GM23338 (cell line): ENCODE results near the gene ZSCAN18. TPM values are rescaled to one million over a fixed set of nuclear protein-coding genes. Genes with fewer than 3 reads are reported as not detected.

Experiments
- ATAC-seq: fragments of 200-7000 bp; cut with Tn5 transposase; 3 replicates; pipeline ENCODE4 v1.9.1; 2020
- DNase-seq: peaks from one replicate; pipeline ENCODE4 v3.0.0-alpha.2; 2015; ENCODE audit warnings: low spot score
- H2AFZ ChIP-seq: fragments of 200-600 bp; sonication (generic); 2 replicates; pipeline ENCODE4 v1.8.0; 2016; ENCODE audit warnings: antibody characterized with exemption, mild to moderate bottlenecking, moderate library complexity
- H3F3A ChIP-seq: fragments of 200-600 bp; sonication (generic); replicated peaks from 2 replicates; pipeline ENCODE4 v1.8.0; 2017; ENCODE audit warnings: antibody characterized with exemption, mixed run types, low read depth
- H3K27ac ChIP-seq: fragments of 200-600 bp; sonication (generic); 2 replicates; pipeline ENCODE4 v1.6.1; 2016; ENCODE audit warnings: low read depth
- H3K27me3 ChIP-seq: fragments of 200-600 bp; sonication (generic); 2 replicates; pipeline ENCODE4 v1.8.0; 2016; ENCODE audit warnings: mild to moderate bottlenecking, mixed run types, moderate library complexity; ENCODE audit not compliant: insufficient read depth
- H3K36me3 ChIP-seq: fragments of 200-600 bp; sonication (generic); 2 replicates; pipeline ENCODE4 v1.8.0; 2016; ENCODE audit warnings: mild to moderate bottlenecking; ENCODE audit not compliant: insufficient read depth
- H3K4me1 ChIP-seq: fragments of 200-600 bp; sonication (generic); 2 replicates; pipeline ENCODE4 v1.8.0; 2016; ENCODE audit warnings: mild to moderate bottlenecking, moderate library complexity; ENCODE audit not compliant: insufficient read depth
- H3K4me2 ChIP-seq: fragments of 200-600 bp; sonication (generic); 2 replicates; pipeline ENCODE4 v1.7.1; 2017; ENCODE audit warnings: mixed run types
- H3K4me3 ChIP-seq: fragments of 200-600 bp; sonication (generic); 2 replicates; pipeline ENCODE4 v1.6.1; 2016; ENCODE audit warnings: mixed run types
- H3K79me2 ChIP-seq: fragments of 200-600 bp; sonication (generic); replicated peaks from 2 replicates; pipeline ENCODE4 v1.8.0; 2017; ENCODE audit warnings: mild to moderate bottlenecking; ENCODE audit not compliant: insufficient read depth
- H3K9me2 ChIP-seq: fragments of 200-600 bp; sonication (generic); 2 replicates; pipeline ENCODE4 v1.8.0; 2017; ENCODE audit not compliant: insufficient read depth
- H4K20me1 ChIP-seq: fragments of 200-600 bp; sonication (generic); replicated peaks from 2 replicates; pipeline ENCODE4 v1.8.0; 2017; ENCODE audit warnings: mild to moderate bottlenecking; ENCODE audit not compliant: insufficient read depth
- H3K27ac Mint-ChIP-seq: 2 replicates; pipeline ENCODE4 v1.8.0; 2020; ENCODE audit warnings: inconsistent platforms, mild to moderate bottlenecking, moderate library complexity, mixed read lengths
- H3K27me3 Mint-ChIP-seq: 3 replicates; pipeline ENCODE4 v1.8.0; 2022; ENCODE audit warnings: low read depth, mild to moderate bottlenecking, moderate library complexity, mixed read lengths, inconsistent platforms; ENCODE audit not compliant: insufficient read depth, poor library complexity
- H3K36me3 Mint-ChIP-seq: 3 replicates; pipeline ENCODE4 v1.8.0; 2021; ENCODE audit warnings: low read depth, mild to moderate bottlenecking, inconsistent platforms, moderate library complexity, mixed read lengths
- H3K4me1 Mint-ChIP-seq: 3 replicates; pipeline ENCODE4 v1.8.0; 2020; ENCODE audit warnings: mild to moderate bottlenecking, inconsistent platforms, mixed read lengths
- H3K4me3 Mint-ChIP-seq: 3 replicates; pipeline ENCODE4 v1.8.0; 2021; ENCODE audit warnings: moderate library complexity, mild to moderate bottlenecking, inconsistent platforms, mixed read lengths
- H3K9me3 Mint-ChIP-seq: 3 replicates; pipeline ENCODE4 v1.8.0; 2020; ENCODE audit warnings: moderate library complexity, mild to moderate bottlenecking, inconsistent platforms, mixed read lengths
- CREB1 ChIP-seq: fragments of 250-450 bp; sonication (Bioruptor Pico); IDR thresholded peaks from 2 replicates; pipeline ENCODE4 v1.5.0; 2020; ENCODE audit warnings: low read depth, mild to moderate bottlenecking, moderate library complexity
- JUNB ChIP-seq: IDR thresholded peaks from one replicate; pipeline ENCODE4 v1.6.1; 2016; ENCODE audit warnings: antibody characterized with exemption; ENCODE audit not compliant: unreplicated experiment
- POLR2AphosphoS5 ChIP-seq: IDR thresholded peaks from 2 replicates; pipeline ENCODE4 v1.6.1; 2016; ENCODE audit warnings: antibody characterized with exemption, low read depth
- STAT1 ChIP-seq: IDR thresholded peaks from one replicate; pipeline ENCODE4 v1.6.1; 2016; ENCODE audit warnings: antibody characterized with exemption; ENCODE audit not compliant: unreplicated experiment
- ZNF114 ChIP-seq: fragments of 250-450 bp; sonication (Bioruptor Pico); IDR thresholded peaks from 2 replicates; pipeline ENCODE4 v1.5.0; 2020; ENCODE audit warnings: mild to moderate bottlenecking, moderate library complexity
- ZNF331 ChIP-seq: fragments of 250-450 bp; sonication (Bioruptor Pico); IDR thresholded peaks from 2 replicates; pipeline ENCODE4 v1.5.0; 2020; ENCODE audit warnings: low read depth, mild to moderate bottlenecking, moderate library complexity
- polyA plus RNA-seq: library from polyadenylated mRNA; unstranded; fragments of >200 nt; fragmentation: Nextera tagmentation; extraction: Ambion mirVana; gene quantifications from 2 replicates; pipeline ENCODE4 v1.2.1, GENCODE V29; 2016
- total RNA-seq: library from RNA; depleted of rRNA; stranded (reverse); fragments of >200 nt; shearing (Covaris generic); gene quantifications from 2 replicates; pipeline ENCODE4 v1.2.3, GENCODE V29; 2014
- TF ChIP-seq, protein P1 (sequence below): IDR thresholded peaks from 2 replicates; pipeline ENCODE4 v1.6.1; 2016; ENCODE audit warnings: antibody characterized with exemption
- TF ChIP-seq, protein P2 (sequence below): IDR thresholded peaks from one replicate; pipeline ENCODE4 v1.6.1; 2018; ENCODE audit warnings: antibody characterized with exemption; ENCODE audit not compliant: unreplicated experiment

The ZSCAN18 gene
- total and polyA plus RNA-seq, 2 experiments from 2014 or later = 25.1 to 75.0 TPM

DNA sequence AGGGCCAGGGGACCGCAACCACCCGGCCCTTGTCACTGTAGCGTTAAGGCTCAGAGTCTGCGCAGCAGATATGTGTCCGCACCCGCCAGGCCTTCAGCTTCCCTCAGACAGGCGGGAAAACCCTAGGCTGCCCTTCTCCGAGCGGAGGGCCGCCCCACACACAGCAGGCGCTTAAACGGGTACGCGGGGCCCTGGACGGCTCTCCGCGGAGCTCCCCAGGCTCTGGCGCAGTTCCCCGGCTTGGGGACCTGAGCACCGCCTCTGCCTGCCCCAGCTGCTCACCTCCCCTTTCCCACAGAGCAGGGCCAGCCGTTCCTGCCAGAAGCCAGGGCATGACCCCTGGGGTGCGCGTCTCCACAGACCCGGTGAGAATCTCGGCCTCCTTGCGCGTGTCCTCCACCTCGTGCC lies 38.4 kb downstream of the ZSCAN18 start:
- Histone ChIP-seq H3K27me3 (no peaks in the 10 kb centered on the region), H3K79me2 (no peaks in the 10 kb centered on the region), H3F3A (0 out of 2 replicates have a peak, but pooled peaks cover 4% of the 10 kb centered on the region), H3K9me2 (0 out of 2 replicates have a peak, but pooled peaks cover 6% of the 10 kb centered on the region), H2AFZ (peak overlapping the region; percentile 76; the same call in 1 of the 2 replicates), H3K4me3 (peak overlapping the region; percentile 66), H3K27ac (peak overlapping the region; percentile 69; the same call in 1 of the 2 replicates), H3K4me2 (peak overlapping the region; percentile 81), H4K20me1 (no peaks in the 10 kb centered on the region), H3K36me3 (peaks cover 2% of the 10 kb centered on the region; the same call in 1 of the 2 replicates), H3K4me1 (peaks cover 12% of the 10 kb centered on the region)
- no peak overlapping the region for H3K27ac Mint-ChIP-seq
- peaks cover 17% of the 10 kb centered on the region for H3K27me3 Mint-ChIP-seq
- H3K4me3 Mint-ChIP-seq = peak overlapping the region; percentile 79; the same call in 2 of the 3 replicates
- peaks cover 8% of the 10 kb centered on the region for H3K4me1 Mint-ChIP-seq
- ATAC-seq (peak; percentile 41), DNase-seq (peak; percentile 68)
- peaks cover 62% of the 10 kb centered on the region for H3K36me3 Mint-ChIP-seq
- peaks cover 80% of the 10 kb centered on the region for H3K9me3 Mint-ChIP-seq
- TF ChIP-seq ZNF331 (CRISPR knock-in tag) = no peak
- TF ChIP-seq STAT1 = no peak

DNA sequence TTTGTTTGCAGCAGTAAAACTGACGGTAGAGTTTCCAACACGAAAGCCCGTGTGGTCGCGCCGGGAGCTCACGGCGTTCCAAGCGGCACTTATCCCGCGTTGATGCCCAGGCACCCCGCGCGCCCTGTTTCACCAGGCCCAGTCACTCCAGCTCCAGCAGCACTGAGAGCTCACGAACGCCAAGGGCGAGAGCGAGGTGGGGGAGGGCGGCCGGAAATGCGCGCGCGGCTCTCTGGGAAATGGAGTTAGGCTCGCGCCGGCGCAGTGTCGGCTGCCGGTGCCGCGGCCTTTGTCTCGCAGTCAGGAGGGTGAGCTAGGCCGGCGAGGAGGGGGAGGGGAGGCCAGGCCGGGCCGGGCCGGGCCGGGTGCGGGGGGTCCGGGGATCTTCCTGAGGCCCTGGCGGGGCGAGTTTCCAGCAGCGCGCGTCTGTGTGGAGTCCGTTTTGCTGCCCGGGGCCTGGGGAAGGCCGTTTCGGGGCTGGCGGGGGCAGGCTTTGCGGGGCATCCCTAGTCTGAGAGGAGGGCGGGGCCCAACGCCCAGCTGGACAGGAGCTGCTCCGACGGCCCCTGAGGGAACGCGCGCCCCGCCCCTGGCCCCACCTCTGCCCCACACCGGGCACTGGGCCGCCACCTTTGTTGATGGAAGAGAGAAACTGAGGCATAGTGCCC lies 38.9 kb downstream of the ZSCAN18 start, which contains the start of gene ZNF135:
TSS of gene ZNF135 (plus strand) at position 280 of the 668 bp plus-strand sequence. CDS start 721 bp downstream, outside the sequence.
- peaks cover 61% of the 10 kb centered on the region for H3K36me3 Mint-ChIP-seq
- ATAC-seq = peak; percentile 85

More for the DNA sequence above, 38.9 kb downstream of the ZSCAN18 start, which contains the start of gene ZNF135:
- no peaks in the 10 kb centered on the region for H3K79me2 ChIP-seq
- peak; percentile 94 for DNase-seq
- peak within 1 kb of the TSS; percentile 66 for H3K4me3 ChIP-seq
- no peaks in the 10 kb centered on the region for H3K27me3 ChIP-seq
- H3K4me1 Mint-ChIP-seq = peaks cover 8% of the 10 kb centered on the region
- H3K9me3 Mint-ChIP-seq = peaks cover 82% of the 10 kb centered on the region
- H3K27ac ChIP-seq = peak within 1 kb of the TSS; percentile 82
- peak within 1 kb of the TSS; percentile 79 for H3K4me3 Mint-ChIP-seq
- peaks cover 18% of the 10 kb centered on the region for H3K27me3 Mint-ChIP-seq
- H3K9me2 ChIP-seq = 0 out of 2 replicates have a peak, but pooled peaks cover 6% of the 10 kb centered on the region
- no peaks in the 10 kb centered on the region for H3K36me3 ChIP-seq
- H2AFZ ChIP-seq = peak within 1 kb of the TSS; percentile 76; the same call in 1 of the 2 replicates
- 0 out of 2 replicates have a peak, but pooled peaks cover 4% of the 10 kb centered on the region for H3F3A ChIP-seq
- H3K4me1 ChIP-seq = peaks cover 16% of the 10 kb centered on the region
- no peaks in the 10 kb centered on the region for H4K20me1 ChIP-seq
- H3K27ac Mint-ChIP-seq = peak within 1 kb of the TSS; percentile 96
- TF ChIP-seq, protein P1, sequence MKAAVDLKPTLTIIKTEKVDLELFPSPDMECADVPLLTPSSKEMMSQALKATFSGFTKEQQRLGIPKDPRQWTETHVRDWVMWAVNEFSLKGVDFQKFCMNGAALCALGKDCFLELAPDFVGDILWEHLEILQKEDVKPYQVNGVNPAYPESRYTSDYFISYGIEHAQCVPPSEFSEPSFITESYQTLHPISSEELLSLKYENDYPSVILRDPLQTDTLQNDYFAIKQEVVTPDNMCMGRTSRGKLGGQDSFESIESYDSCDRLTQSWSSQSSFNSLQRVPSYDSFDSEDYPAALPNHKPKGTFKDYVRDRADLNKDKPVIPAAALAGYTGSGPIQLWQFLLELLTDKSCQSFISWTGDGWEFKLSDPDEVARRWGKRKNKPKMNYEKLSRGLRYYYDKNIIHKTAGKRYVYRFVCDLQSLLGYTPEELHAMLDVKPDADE = peak; percentile 84
- TF ChIP-seq CREB1 (CRISPR knock-in tag) = no peak
- peak; percentile 93 for TF ChIP-seq POLR2AphosphoS5
- TF ChIP-seq ZNF114 (CRISPR knock-in tag) = no peak
- no peak for TF ChIP-seq JUNB
- TF ChIP-seq, protein P2, sequence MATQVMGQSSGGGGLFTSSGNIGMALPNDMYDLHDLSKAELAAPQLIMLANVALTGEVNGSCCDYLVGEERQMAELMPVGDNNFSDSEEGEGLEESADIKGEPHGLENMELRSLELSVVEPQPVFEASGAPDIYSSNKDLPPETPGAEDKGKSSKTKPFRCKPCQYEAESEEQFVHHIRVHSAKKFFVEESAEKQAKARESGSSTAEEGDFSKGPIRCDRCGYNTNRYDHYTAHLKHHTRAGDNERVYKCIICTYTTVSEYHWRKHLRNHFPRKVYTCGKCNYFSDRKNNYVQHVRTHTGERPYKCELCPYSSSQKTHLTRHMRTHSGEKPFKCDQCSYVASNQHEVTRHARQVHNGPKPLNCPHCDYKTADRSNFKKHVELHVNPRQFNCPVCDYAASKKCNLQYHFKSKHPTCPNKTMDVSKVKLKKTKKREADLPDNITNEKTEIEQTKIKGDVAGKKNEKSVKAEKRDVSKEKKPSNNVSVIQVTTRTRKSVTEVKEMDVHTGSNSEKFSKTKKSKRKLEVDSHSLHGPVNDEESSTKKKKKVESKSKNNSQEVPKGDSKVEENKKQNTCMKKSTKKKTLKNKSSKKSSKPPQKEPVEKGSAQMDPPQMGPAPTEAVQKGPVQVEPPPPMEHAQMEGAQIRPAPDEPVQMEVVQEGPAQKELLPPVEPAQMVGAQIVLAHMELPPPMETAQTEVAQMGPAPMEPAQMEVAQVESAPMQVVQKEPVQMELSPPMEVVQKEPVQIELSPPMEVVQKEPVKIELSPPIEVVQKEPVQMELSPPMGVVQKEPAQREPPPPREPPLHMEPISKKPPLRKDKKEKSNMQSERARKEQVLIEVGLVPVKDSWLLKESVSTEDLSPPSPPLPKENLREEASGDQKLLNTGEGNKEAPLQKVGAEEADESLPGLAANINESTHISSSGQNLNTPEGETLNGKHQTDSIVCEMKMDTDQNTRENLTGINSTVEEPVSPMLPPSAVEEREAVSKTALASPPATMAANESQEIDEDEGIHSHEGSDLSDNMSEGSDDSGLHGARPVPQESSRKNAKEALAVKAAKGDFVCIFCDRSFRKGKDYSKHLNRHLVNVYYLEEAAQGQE = no peak
- H3K4me2 ChIP-seq = peak within 1 kb of the TSS; percentile 81
